OCI-M1 (cell line): ENCODE data around the gene NFYB.
"Not testable (repeated sequence)": the region's sequence is repeated elsewhere in the genome, so short reads cannot be mapped to it uniquely, and the experiment has no call there.

Source experiments
- DNase-seq: peaks from one replicate; lab custom pipeline; 2025; lab: John Stamatoyannopoulos, UW

Gene NFYB

DNA sequence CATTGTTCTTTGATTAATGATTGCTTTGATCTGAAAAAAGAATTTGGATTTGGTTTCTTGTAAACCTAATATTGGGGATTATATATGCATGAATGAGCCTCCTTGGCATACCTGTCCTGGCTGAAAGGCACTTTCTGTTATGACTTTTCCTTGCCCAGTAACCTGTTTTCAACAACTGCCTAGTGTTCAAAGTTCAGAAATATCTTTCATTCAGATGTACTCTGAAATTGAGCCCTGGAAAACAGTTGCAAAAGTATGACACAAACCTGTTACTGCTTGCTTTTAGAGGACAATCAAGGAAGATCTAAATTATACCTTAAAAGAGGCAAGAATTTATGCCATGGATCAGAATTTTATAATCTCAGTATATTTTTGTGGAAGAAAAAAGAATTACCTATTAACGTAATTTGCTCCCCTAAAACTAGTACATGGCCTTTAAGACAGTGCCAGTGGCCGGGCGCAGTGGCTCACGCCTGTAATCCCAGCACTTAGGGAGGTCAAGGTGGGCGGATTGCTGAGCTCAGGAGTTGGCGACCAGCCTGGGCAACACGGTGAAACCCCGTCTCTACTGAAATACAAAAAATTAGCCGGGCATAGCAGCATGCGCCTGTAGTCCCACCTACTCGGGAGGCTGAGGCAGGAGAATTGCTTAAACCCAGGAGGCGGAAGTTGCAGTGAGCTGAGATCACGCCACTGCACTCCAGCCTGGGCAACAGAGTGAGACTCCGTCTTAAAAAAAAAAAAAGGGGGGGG, 23.0 kb downstream of the NFYB start:
- not testable (repeated sequence) for DNase-seq

DNA sequence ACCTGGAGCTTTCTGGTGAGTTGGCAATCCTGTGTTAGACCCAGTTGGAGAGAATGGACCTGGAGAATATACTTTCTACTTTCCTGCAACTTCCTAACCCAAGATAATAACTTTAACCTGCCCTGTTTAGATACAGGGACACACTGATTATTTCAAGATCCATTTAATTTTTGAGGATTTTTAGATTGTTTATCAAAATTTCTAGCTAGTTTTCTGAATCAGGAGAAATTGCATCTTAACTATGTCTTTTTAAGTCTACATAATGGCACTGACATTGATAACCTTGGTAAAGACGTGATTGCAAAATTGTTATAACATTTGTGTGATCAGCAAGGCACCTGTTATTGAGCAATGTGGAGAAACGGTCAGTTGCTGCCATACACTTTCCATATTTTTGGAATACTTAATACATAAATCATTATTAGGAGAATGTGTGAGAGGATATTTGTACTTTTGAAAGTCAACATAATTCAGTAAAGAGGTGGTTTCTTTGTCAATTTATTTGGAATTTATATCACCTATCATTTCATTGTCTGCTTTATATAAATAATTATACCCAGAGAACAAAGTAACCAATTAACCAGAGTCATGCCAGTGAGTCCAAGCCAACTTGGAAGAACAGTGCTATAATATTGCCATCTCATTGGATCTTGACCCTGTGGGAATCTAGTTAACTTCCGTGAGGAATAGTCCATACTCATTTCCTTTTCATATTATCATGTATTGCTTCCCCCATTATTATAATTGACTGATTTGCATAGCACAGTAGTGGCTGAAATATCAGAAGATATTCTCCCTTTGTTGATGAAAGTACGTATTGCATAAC, 28.4 kb downstream of the NFYB start:
- no peak for DNase-seq

- DNase-seq: peak; percentile 88
Measured at GRCh38 chr12:104108755-104109445, 29.1 kb downstream of the NFYB start.

GRCh38 chr12:104106965-104107364, 31.0 kb downstream of the NFYB start:
- peak; percentile 42 for DNase-seq

GRCh38 chr12:104105461-104105860, 32.5 kb downstream of the NFYB start:
- no peak for DNase-seq

DNA sequence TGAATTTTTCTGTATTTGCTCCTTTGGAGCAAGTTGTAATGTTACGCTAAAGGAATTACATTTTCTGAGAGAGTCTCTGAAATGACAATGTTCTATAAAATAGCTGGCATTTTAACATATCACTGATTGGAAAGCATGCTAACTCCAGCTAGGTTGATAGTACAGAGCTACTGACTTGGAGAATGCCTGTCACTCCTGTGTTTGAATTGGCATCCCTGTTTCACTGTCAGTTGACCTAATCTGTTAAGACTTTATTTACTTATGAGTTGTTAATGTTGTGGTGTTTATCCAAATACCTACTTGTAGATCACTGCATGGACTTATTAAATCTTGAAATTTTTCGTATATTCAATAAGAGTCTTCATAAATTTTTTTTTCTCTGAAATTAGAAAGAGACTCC, 40.1 kb downstream of the NFYB start:
- DNase-seq: no peak

- no peak for DNase-seq
Measured at GRCh38 chr12:104095289-104095688, 42.7 kb downstream of the NFYB start.

DNA sequence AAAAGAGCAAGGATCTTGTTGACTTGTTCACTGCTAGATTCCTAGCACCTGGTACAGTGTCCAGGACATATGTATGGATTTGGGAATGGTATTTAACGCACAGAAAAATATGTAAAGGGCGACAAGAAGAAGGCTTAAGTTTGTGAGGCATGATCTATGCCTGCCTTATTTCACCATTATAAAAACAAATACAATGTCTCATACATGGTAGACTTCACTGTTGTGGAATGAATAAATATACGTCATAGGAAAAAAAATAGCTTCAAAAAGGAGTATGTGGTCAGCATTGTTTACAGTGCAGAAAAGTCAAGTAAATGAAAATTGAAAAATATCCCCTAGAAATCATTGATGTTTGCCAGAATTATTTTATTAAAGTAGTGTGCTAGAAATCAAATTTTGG, 43.7 kb downstream of the NFYB start:
- no peak for DNase-seq

DNA sequence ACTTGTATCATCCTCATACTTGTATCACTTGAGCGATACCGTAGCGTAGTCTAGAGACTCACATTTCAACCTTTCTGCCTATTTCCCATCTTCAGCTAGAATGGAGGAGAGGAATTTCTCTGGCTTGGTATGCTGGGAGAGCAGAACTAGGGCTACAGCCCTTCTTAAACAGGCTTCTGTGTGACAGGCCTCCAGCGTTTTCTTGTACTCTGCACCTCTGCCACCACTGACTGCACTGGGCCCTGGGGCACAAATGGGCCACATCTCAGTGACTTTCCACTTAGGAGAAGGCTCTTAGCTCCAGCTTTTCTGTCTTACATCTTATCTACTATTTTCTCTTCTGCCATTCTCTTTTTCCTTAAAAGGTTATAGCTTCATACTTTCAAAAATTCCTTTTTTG, 46.9 kb downstream of the NFYB start:
- no peak for DNase-seq

DNA sequence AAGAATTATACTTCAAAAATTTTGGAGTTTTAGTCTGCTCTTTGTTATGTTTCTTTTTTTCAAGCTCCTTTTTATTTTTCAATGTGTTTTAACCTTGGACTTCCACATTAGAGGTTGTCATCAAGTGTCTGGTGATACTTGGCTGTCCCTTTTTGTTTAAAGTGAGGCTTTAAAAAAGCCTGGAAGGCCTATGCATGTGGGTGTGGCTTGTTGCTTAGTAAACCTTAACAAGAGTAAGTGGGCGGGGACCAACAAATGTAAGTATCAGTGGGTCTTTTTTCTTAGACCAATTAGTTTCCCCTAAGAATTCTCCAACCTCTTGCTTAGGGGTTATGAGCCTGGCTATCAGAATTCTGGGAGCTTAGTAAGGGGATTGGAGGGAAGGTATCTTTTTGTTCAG, 47.3 kb downstream of the NFYB start:
- DNase-seq: peak; percentile 3

DNA sequence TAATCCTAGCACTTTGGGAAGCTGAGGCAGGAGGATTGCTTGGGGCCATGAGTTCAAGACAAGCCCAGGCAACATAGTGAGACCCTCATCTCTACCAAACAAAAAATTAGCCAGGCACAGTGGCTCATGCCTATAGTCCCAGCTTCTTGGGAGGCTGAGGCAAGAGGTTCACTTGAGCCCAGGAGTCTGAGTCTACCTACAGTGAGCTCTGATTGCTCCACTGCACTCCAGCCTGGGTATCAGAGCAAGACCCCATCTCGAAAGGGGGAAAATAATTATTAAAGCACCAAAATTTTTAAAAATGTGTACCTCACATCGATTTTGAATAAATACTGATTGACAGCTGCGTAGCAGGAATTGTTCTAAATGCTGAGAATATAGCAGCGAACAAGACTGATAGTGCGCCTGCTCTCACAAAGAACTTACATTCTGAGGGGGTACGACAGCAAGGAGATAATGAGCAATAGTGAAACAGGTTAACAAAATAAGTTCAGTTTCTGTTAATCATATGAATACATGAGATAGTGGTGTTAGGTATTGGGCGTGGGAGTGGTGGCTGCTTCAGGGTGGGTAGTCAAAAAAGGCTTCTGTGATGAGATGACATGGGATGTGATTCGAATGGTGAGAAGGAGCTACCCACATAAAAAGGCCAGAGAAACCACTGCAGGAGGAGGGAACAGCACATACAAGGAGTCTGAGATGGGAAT, 54.1 kb downstream of the NFYB start:
- DNase-seq: no peak

DNA sequence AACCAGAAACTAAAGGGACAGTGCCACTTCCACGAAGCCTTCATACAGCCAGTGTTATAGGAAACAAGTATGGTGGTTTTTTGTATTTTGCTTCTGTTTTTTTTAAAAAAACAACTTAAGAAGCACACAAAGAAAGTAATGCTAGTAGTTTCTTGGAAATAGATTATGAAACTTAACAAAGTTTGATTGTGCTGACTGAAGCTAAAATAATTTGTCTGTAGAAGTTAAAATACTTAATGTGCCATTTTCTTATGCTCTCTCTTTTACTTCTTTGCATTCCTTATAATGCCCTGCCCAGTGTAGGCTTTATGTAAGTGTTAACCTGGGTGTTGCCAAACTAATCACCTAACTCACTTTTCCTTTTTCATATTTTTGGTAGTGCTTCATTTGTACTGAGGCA, 57.2 kb downstream of the NFYB start:
- DNase-seq: no peak

DNA sequence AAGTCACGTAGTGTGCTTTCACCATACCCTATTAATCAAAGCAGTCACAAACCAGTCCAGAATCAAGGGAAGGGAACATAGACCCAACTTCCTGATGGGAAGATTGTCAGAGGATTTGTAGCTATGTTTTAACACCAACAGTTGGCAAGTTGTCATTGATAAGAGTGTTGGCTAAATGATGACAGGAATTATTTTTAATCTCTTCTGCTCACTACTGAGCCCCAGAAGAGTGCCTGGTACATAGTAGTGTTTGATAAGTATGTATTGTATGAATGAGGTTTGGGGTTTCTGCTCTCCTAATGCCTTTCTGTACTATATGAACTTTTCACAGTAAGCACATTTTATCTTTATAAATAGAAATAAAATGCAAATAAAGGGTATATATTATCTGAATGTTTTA, 59.0 kb downstream of the NFYB start:
- DNase-seq: no peak

- no peak for DNase-seq
Measured at GRCh38 chr12:104073699-104074098, 64.3 kb downstream of the NFYB start.

GRCh38 chr12:104072099-104072498, 65.9 kb downstream of the NFYB start:
- DNase-seq: no peak
